Astrocyte of the cerebellum (primary cell): ENCODE data around the gene MYO7B.

Experiments used
- DNase-seq: peaks from one replicate; pipeline ENCODE4 v3.0.0-alpha.2; 2011; ENCODE audit warnings: low read depth
- H3K4me3 ChIP-seq: 2 replicates; pipeline ENCODE4 v1.5.1; 2011; ENCODE audit warnings: mild to moderate bottlenecking, low read depth, low read length, moderate library complexity
- in situ Hi-C: cut with HindIII; loops from 2 replicates; pipeline ENCODE4 v1.10.0; 2017; ENCODE audit warnings: low sequenced_read_pairs
- TF ChIP-seq, protein P1 (sequence below): IDR thresholded peaks from 2 replicates; pipeline ENCODE4 v1.5.1; 2012; ENCODE audit warnings: low read length, low read depth, moderate library complexity, mild to moderate bottlenecking; ENCODE audit errors: missing control alignments

Gene MYO7B

DNA sequence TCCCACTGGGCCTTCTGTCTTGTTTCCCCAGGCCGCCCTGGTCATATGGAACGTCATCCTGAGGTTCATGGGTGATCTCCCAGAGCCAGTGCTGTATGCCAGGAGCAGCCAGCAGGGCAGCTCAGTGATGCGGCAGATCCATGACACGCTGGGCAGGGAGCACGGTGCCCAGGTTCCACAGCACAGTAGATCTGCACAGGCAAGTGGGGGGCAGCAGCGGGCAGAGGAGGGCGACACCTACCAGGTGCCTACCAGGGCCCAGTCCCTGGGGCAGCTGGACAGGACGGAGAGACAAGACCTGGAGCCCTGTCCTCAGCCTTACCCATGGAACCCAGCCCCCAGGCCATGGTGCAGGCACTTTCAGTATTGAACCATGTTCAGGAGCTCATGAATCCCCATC is 74.3 kb downstream of the MYO7B start:
- DNase-seq = no peak
- TF ChIP-seq, protein P1, sequence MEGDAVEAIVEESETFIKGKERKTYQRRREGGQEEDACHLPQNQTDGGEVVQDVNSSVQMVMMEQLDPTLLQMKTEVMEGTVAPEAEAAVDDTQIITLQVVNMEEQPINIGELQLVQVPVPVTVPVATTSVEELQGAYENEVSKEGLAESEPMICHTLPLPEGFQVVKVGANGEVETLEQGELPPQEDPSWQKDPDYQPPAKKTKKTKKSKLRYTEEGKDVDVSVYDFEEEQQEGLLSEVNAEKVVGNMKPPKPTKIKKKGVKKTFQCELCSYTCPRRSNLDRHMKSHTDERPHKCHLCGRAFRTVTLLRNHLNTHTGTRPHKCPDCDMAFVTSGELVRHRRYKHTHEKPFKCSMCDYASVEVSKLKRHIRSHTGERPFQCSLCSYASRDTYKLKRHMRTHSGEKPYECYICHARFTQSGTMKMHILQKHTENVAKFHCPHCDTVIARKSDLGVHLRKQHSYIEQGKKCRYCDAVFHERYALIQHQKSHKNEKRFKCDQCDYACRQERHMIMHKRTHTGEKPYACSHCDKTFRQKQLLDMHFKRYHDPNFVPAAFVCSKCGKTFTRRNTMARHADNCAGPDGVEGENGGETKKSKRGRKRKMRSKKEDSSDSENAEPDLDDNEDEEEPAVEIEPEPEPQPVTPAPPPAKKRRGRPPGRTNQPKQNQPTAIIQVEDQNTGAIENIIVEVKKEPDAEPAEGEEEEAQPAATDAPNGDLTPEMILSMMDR = no peak
- in situ Hi-C loops = no loop called here
- no peak overlapping the region for H3K4me3 ChIP-seq

DNA sequence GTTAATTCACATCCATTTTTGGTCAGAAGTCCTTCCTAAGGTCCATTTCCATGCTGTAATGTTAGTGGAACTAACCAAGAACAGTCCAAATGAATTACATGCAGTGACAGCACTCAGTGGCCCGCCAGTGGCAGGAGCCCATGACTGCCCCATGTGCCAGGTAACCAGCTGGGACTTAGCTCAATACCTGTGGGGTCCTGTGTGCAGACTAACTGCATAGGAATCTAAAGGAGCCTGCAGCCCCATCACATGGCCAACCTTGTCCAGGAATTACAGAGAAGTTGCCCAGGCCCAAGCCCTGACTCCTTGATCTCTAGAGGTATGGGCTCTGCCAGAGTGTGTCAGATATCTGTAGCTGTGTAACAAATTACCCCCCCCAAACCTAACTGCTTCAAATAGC is 75.1 kb downstream of the MYO7B start:
- in situ Hi-C loops = no loop called here
- TF ChIP-seq, protein P1 = no peak
- DNase-seq = no peak
- H3K4me3 ChIP-seq = no peak overlapping the region

DNA sequence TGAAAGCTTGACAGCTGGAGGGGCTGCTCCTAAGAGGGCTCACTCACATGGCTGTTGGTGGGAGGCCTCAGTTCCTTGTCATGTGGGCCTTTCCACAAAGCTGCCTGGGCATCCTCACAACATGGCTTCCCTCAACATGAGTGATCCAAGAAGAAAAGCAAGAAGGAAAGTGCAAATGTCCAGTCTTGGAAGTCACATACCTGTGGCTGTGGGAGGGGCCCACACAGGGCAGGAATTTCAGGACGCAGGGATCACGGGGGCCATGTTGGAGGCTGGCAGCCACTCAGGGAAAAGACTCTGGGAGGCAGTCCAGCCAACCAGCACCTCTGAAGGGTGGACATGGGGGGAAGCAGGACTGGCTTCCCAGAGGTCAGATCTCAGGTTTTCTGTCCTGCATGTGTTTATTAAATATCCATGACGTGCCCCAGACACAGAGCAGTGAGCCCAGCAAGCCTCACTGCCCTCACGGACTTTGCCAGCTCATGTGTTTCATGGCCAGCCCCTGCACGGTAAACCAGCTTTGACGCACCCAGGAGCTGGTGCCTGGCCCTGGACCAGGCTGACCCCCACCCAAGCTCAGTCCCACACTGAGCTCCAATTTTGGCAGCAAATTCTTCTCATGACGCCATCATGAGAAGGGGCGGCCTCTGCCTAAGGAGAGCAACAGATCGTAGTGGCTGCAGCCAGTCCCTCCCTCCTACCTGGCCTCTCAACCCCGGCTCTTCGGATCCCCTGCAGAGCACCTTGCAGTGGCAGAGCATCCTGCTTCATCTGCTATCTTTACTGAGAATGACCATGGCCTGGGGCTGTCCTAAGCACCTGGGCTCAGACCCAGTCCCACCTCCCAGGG is 75.8 kb downstream of the MYO7B start:
- H3K4me3 ChIP-seq = no peak overlapping the region
- TF ChIP-seq, protein P1 = no peak
- in situ Hi-C loops = no loop called here
- DNase-seq = no peak

DNA sequence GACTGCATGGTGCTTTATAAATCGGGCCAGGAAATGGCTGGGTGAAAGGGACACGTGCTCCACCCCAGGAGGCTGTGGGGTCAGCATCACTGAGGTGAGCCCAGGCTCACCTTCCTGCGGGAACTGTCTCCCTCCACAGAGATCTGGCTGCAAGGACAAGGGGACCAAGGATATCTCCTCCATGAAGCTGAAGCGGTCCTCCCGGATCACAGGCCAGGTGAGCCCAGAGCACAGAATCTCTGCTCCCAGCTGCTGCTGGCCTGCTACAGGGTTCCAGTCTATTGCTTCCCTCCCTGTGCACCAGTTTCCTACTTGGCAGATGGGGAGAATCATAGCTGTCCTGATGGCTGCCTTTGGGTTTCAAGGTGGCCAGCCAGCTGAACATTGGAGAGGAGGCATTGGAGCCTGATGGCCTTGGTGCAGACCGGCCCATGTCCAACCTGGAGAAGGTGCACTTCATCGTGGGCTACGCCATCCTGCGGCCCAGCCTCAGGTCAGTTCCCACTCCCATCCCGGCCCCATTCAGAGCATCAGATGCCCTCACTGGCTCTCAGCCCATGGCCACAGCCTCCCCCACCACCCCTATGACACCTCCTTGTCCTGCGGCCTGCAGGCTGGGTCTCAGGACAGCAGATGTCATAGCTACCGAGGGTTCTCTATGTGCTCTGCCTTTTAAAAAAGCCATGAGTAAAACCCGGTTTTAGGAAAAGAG is 76.8 kb downstream of the MYO7B start:
- in situ Hi-C loops = no loop called here
- H3K4me3 ChIP-seq = no peak overlapping the region
- TF ChIP-seq, protein P1 = no peak
- DNase-seq = no peak

DNA sequence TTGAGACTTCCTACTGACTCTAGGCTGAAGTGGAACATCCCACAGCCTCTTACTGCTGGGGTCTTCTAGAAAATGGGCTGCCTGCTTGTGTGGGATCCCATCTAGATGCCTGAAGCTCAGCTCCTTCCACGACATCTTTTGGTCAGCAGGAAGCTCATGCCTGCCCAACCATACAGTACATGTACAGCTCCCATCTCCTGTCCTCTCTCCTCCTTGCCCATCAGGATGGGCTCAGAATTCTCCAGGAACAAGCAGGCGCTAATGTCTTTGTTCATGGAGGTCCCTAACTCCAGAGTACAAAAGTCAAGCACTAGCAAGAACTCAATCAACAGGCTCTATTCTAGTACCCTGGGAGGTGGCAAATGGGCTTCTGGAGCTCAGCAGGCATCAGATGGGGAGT is 78.8 kb downstream of the MYO7B start:
- TF ChIP-seq, protein P1 = no peak
- DNase-seq = no peak

DNA sequence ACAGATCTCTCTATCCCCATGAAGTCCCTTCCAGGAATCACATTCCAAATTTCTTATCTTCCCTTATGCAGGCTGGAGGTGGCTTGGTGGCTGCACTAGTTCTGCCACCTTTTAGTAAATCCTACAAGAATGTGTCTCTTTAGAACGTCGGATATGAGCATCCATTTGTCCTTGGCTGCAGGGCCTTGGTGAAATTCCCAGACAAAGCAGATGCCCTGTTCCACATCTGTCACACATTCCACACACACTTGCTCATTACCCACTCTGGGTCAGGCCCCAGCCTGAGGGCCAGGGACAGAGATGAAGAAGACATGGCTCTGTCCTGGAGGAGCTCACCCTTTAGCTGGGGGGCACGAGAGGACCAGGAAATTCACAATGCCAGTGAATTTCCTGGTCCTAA is 79.2 kb downstream of the MYO7B start:
- H3K4me3 ChIP-seq = no peak overlapping the region
- in situ Hi-C loops = no loop called here
- no peak for DNase-seq
- TF ChIP-seq, protein P1 = no peak

More for the DNA sequence above, 78.8 kb downstream of the MYO7B start:
- H3K4me3 ChIP-seq = no peak overlapping the region
- in situ Hi-C loops = no loop called here
